AG09319 (cell line): Measurements from ENCODE around the gene DNAAF8.

ENCODE experiments used
- DNase-seq: peaks from one replicate; pipeline ENCODE4 v3.0.0-alpha.2; 2010; ENCODE audit warnings: low read depth; ENCODE audit errors: extremely low read depth
- TF ChIP-seq, protein P1 (sequence below): IDR thresholded peaks from 2 replicates; pipeline ENCODE4 v1.5.1; 2011; ENCODE audit warnings: low read depth, mild to moderate bottlenecking, inconsistent platforms, low read length, moderate library complexity

The DNAAF8 gene

DNA sequence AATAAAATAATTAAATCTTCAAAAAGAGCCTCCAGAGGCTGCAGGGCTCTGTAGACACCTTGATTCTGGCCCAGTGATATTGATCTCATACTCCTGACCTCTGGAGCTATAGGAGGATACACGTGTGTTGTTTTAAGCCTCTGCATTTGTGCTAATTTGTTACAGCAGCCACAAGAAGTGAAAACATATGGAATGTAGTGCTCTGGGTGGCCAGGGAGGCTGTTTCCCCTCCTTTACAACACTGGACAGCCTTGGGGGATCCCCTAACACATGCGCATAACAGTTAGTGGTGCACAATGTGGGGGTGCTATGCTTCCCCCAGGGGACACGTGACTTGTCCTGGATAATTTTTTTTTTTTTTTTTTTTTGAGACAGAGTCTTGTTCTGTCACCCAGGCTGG, 37.3 kb downstream of the DNAAF8 start:
- TF ChIP-seq, protein P1, sequence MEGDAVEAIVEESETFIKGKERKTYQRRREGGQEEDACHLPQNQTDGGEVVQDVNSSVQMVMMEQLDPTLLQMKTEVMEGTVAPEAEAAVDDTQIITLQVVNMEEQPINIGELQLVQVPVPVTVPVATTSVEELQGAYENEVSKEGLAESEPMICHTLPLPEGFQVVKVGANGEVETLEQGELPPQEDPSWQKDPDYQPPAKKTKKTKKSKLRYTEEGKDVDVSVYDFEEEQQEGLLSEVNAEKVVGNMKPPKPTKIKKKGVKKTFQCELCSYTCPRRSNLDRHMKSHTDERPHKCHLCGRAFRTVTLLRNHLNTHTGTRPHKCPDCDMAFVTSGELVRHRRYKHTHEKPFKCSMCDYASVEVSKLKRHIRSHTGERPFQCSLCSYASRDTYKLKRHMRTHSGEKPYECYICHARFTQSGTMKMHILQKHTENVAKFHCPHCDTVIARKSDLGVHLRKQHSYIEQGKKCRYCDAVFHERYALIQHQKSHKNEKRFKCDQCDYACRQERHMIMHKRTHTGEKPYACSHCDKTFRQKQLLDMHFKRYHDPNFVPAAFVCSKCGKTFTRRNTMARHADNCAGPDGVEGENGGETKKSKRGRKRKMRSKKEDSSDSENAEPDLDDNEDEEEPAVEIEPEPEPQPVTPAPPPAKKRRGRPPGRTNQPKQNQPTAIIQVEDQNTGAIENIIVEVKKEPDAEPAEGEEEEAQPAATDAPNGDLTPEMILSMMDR = no peak
- DNase-seq = no peak

DNA sequence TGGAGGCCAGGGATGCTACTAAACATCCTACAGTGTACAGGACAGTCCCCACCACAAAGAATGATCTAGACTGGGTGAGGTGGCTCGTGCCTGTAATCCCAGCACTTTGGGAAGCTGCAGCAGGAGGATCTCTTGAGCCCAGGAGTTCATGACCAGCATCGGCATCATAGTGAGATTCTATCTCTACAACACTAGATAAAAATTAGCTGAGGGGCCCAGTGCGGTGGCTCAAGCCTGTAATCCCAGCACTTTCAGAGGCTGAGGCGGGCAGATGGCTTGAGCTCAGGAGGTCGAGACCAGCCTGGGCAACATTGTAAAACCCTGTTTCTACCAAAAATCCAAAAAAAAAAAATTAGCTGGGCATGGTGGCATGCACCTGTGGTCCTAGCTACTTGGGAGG, 38.0 kb downstream of the DNAAF8 start:
- no peak for DNase-seq
- TF ChIP-seq, protein P1 = no peak

DNA sequence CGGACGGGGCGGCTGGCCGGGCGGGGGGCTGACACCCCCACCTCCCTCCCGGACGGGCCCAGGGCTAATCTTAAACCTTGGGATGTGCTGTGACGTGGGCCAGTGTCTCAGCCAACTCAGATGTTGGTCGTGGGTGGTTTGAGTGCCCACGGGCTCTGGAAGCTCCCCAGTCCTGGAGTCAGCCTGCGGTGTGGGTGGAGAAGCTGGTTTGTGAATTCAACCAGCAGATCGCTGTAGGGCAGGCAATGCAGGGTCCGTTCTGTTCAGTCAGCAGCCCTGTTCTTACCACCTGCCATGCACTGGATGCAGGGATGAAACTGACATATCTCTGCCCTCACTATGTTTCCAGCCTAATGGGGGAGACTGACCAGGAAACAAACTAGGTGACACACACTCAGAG, 40.7 kb downstream of the DNAAF8 start:
- no peak for DNase-seq
- TF ChIP-seq, protein P1 = no peak

DNA sequence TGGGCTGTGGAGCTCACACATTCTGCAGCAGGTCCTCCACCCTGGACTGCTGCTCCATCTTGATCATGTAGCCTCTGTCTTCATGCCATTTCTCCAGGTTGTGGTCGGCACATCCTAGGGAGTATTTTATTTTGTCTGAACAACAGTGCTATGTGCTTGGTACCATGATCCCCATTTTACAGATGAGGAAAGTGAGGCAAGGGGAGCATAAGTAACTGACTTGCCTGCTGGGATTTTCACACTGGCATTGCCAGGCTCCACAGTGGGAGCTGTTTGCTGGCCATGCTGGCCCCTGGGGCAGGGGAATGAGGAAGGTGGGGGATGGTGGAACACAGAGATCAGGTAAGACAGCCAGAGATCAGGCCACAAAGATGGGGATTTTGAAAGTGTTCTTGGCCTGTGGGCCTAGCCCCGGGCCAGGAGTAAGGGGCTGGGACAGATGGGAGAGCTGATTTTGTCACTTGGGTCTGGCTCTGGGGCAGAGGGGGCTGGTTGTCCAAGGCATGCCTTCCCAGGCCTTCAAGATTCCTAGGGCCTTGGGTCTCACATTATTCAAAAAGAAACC, 41.9 kb downstream of the DNAAF8 start:
- TF ChIP-seq, protein P1 = no peak
- DNase-seq = no peak

DNA sequence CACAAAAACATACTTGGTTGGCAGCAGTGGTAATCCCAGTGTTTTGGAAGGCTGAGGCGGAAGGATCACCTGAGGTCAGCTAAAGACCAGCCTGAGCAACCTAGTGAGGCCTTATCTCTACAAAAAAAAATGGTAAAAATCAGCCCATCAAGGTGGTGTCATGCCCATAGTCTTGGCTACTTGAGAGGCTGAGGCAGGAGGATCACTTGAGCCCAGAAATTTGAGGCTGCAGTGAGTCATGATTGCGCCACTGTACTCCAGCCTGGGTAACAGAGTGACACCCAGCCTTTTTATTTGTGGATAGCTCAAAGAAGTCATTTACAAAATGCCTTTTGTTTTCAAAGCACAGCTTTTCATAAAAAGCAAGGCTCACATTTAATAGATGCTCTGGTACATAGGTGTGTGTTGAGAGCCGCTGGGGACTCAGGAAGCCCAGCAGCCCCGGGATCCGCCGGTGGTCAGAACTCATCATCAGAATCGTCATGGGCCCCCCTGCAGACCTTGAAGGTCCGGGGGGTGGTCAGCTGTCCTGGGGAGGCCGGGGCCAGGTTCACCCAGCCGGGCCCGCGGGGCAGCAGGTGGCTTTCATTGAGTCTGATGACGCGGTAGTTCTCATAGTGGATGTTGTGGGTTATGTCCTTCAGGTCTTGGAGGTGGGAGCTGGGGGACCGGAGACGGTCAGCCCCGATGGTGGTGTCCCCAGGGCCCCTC, 43.2 kb downstream of the DNAAF8 start:
- TF ChIP-seq, protein P1 = no peak
- no peak for DNase-seq

DNA sequence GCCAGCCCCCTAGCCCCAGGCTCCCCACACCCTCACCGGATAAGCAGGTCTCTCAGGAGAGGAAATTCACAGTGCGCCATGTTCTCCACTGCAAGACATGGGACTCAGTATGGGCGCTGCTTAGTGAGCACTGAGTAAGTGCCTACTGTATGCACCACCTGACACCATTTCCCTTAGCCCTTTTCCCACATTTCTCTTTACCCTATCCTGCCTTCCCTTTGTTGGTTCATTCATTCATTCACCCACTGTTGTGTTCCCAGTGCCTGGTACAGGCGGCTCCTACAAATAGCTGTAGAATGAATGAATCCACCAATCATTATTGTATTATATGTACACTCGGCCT, 43.7 kb downstream of the DNAAF8 start:
- no peak for DNase-seq
- TF ChIP-seq, protein P1 = no peak

DNA sequence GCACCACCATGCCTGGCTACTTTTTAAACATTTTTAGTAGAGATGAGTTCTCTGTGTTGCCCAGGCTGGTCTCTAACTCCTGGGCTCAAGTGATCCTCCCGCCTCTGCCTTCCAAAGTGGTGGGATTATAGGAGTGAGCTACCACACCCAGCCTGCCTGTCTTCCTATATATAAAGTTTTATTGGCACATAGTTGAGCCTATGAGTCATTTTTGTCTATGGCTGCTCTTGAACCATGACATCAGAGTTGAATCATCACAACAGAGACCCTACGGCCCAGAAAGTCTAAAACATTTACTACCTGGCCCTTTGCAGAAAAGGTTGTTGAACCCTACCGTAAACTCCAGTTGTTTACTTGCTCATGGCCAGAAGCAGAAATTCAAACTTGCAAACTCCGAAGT, 45.9 kb downstream of the DNAAF8 start:
- TF ChIP-seq, protein P1 = no peak
- DNase-seq = no peak
